Neural cell (in vitro differentiated cells): ENCODE results near the gene CEBPA. TPM values are rescaled to one million over a fixed set of nuclear protein-coding genes. Genes with fewer than 3 reads are reported as not detected.

Source experiments
- H2AFZ ChIP-seq: fragments of 200-600, 300-800 bp; sonication (generic), shearing (Covaris generic); 2 replicates; pipeline ENCODE4 v1.6.0; 2014; ENCODE audit warnings: low read depth, mild to moderate bottlenecking, antibody characterized with exemption, low read length, moderate library complexity
- H3F3A ChIP-seq: fragments of 200-600 bp; shearing (Covaris generic); 2 replicates; pipeline ENCODE4 v1.6.1; 2016; ENCODE audit warnings: mild to moderate bottlenecking, moderate library complexity, mixed read lengths, antibody characterized with exemption, low read length; ENCODE audit not compliant: insufficient read depth, poor library complexity, severe bottlenecking
- H3K27ac ChIP-seq: fragments of 200-600, 300-800 bp; sonication (generic), shearing (Covaris generic); 2 replicates; pipeline ENCODE4 v1.5.1; 2014; ENCODE audit warnings: mild to moderate bottlenecking, low read length, moderate library complexity
- H3K27me3 ChIP-seq: fragments of 300-800, 200-600 bp; sonication (generic), shearing (Covaris generic); 2 replicates; pipeline ENCODE4 v1.6.0; 2014; ENCODE audit warnings: mild to moderate bottlenecking, low read depth, low read length, moderate library complexity; ENCODE audit not compliant: insufficient read depth
- H3K36me3 ChIP-seq: fragments of 300-800, 200-600 bp; sonication (generic), shearing (Covaris generic); 2 replicates; pipeline ENCODE4 v1.5.1; 2014; ENCODE audit warnings: mild to moderate bottlenecking, antibody characterized with exemption, low read length, moderate library complexity; ENCODE audit not compliant: insufficient read depth
- H3K4me2 ChIP-seq: fragments of 300-800, 200-600 bp; sonication (generic), shearing (Covaris generic); 2 replicates; pipeline ENCODE4 v1.6.0; 2014; ENCODE audit warnings: mild to moderate bottlenecking, low read length
- H3K4me3 ChIP-seq: fragments of 300-800, 200-600 bp; sonication (generic), shearing (Covaris generic); 2 replicates; pipeline ENCODE4 v1.5.1; 2014; ENCODE audit warnings: mild to moderate bottlenecking, low read length, moderate library complexity
- H3K79me2 ChIP-seq: fragments of 200-600 bp; shearing (Covaris generic); replicated peaks from 2 replicates; pipeline ENCODE4 v1.6.0; 2014; ENCODE audit warnings: mild to moderate bottlenecking, low read length, moderate library complexity; ENCODE audit not compliant: insufficient read depth
- H3K9ac ChIP-seq: fragments of 300-800, 200-600 bp; sonication (generic), shearing (Covaris generic); 2 replicates; pipeline ENCODE4 v1.6.1; 2016; ENCODE audit warnings: mild to moderate bottlenecking, low read length, mixed read lengths
- H3K9me2 ChIP-seq: fragments of 200-600 bp; shearing (Covaris generic); 2 replicates; pipeline ENCODE4 v1.6.1; 2016; ENCODE audit warnings: mild to moderate bottlenecking, low read length, mixed read lengths; ENCODE audit not compliant: insufficient read depth
- H3K9me3 ChIP-seq: fragments of 200-600, 300-800 bp; sonication (generic), shearing (Covaris generic); 2 replicates; pipeline ENCODE4 v1.6.1; 2016; ENCODE audit warnings: mild to moderate bottlenecking, mixed run types, low read length, moderate library complexity, mixed read lengths
- H4K20me1 ChIP-seq: fragments of 200-600 bp; shearing (Covaris generic); 2 replicates; pipeline ENCODE4 v1.6.1; 2016; ENCODE audit warnings: mild to moderate bottlenecking, mixed run types; ENCODE audit not compliant: insufficient read depth
- EP300 ChIP-seq: fragments of 450-650 bp; conservative IDR thresholded peaks from 2 replicates; pipeline ENCODE4 v1.6.1; 2014; ENCODE audit warnings: antibody characterized with exemption, mild to moderate bottlenecking, moderate library complexity; ENCODE audit not compliant: poor library complexity, severe bottlenecking
- EZH2 ChIP-seq: fragments of 200-600, 300-800 bp; shearing (Covaris generic), sonication (generic); IDR thresholded peaks from 2 replicates; pipeline ENCODE4 v1.6.1; 2014; ENCODE audit warnings: antibody characterized with exemption, low read length, borderline replicate concordance, mild to moderate bottlenecking; ENCODE audit not compliant: insufficient read depth, poor library complexity, severe bottlenecking
- MXI1 ChIP-seq: fragments of 450-650 bp; conservative IDR thresholded peaks from 2 replicates; pipeline ENCODE4 v1.6.1; 2014; ENCODE audit warnings: antibody characterized with exemption, mild to moderate bottlenecking; ENCODE audit not compliant: poor library complexity, severe bottlenecking
- POLR2AphosphoS5 ChIP-seq: IDR thresholded peaks from 2 replicates; pipeline ENCODE4 v1.6.1; 2012
- RAD21 ChIP-seq: fragments of 450-650 bp; conservative IDR thresholded peaks from 2 replicates; pipeline ENCODE4 v1.6.1; 2014; ENCODE audit warnings: antibody characterized with exemption, mild to moderate bottlenecking, moderate library complexity
- SMC3 ChIP-seq: fragments of 450-650 bp; conservative IDR thresholded peaks from 2 replicates; pipeline ENCODE4 v1.6.1; 2014; ENCODE audit warnings: antibody characterized with exemption, mild to moderate bottlenecking, moderate library complexity; ENCODE audit not compliant: poor library complexity
- TAF1 ChIP-seq: IDR thresholded peaks from 2 replicates; pipeline ENCODE4 v1.6.1; 2012; ENCODE audit warnings: low read depth
- polyA plus RNA-seq: library from polyadenylated mRNA; depleted of rRNA; stranded (reverse); fragments of >200 nt; gene quantifications from 2 replicates; pipeline ENCODE4 v1.2.3, GENCODE V29; 2014
- TF ChIP-seq, protein P1 (sequence below): fragments of 450-650 bp; IDR thresholded peaks from 2 replicates; pipeline ENCODE4 v1.5.1; 2014; ENCODE audit warnings: antibody characterized with exemption, mild to moderate bottlenecking, moderate library complexity; ENCODE audit not compliant: poor library complexity, severe bottlenecking
- TF ChIP-seq, protein P2 (sequence below): IDR thresholded peaks from 2 replicates; pipeline ENCODE4 v1.6.1; 2012; ENCODE audit warnings: borderline replicate concordance

Gene CEBPA
- polyA plus RNA-seq, 1 donor from 2014 or later = 2.6 TPM

DNA sequence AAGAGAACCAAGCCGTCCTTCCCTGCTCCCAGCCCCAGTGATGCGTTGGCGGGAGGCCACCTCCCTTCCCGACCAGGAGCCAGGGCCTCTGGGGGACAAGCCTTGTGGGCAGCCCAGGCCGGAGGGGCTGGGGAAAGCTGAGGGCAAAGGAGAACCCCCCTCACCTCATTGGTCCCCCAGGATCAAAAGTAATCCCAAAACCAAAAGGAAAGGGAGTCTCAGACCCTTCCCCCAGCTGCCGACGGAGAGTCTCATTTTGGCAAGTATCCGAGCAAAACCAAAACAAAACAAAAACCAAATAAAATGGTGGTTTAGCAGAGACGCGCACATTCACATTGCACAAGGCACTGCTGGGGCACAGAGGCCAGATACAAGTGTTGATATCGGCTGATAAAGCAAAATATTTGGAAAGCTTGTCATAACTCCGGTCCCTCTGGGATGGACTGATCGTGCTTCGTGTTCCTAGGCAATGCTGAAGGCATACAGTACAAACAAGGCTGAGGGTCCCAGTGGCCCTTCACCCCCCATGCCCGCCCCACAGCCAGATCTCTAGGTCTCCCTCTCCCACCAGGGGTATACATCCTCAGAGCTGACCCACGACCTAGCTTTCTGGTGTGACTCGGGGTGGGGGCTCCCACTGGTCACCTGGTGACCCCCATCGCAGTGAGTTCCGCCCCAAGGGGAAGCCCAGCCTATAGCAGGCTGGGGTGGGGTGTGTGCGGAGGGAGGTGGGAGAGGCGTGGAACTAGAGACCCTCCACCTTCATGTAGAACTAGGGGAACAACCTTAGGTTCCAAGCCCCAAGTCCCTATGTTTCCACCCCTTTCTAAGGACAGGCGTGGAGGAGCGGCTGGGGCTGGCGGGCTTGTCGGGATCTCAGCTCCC is 2.1 kb downstream of the CEBPA start:
- Histone ChIP-seq H3K4me2 (no peak overlapping the region), H3K9me2 (no peaks in the 10 kb centered on the region), H3K9ac (no peak overlapping the region), H4K20me1 (no peaks in the 10 kb centered on the region), H2AFZ (no peak overlapping the region), H3K27ac (no peak overlapping the region), H3F3A (no peaks in the 10 kb centered on the region), H3K36me3 (no peaks in the 10 kb centered on the region), H3K27me3 (peaks cover 45% of the 10 kb centered on the region), H3K4me3 (peak overlapping the region; percentile 68), H3K9me3 (no peaks in the 10 kb centered on the region), H3K79me2 (no peaks in the 10 kb centered on the region)
- TF ChIP-seq RAD21 (no peak), EZH2 (no peak), EP300 (no peak), POLR2AphosphoS5 (no peak), MXI1 (no peak), SMC3 (no peak), TAF1 (no peak)
- TF ChIP-seq, protein P1, sequence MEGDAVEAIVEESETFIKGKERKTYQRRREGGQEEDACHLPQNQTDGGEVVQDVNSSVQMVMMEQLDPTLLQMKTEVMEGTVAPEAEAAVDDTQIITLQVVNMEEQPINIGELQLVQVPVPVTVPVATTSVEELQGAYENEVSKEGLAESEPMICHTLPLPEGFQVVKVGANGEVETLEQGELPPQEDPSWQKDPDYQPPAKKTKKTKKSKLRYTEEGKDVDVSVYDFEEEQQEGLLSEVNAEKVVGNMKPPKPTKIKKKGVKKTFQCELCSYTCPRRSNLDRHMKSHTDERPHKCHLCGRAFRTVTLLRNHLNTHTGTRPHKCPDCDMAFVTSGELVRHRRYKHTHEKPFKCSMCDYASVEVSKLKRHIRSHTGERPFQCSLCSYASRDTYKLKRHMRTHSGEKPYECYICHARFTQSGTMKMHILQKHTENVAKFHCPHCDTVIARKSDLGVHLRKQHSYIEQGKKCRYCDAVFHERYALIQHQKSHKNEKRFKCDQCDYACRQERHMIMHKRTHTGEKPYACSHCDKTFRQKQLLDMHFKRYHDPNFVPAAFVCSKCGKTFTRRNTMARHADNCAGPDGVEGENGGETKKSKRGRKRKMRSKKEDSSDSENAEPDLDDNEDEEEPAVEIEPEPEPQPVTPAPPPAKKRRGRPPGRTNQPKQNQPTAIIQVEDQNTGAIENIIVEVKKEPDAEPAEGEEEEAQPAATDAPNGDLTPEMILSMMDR = no peak
- TF ChIP-seq, protein P2, sequence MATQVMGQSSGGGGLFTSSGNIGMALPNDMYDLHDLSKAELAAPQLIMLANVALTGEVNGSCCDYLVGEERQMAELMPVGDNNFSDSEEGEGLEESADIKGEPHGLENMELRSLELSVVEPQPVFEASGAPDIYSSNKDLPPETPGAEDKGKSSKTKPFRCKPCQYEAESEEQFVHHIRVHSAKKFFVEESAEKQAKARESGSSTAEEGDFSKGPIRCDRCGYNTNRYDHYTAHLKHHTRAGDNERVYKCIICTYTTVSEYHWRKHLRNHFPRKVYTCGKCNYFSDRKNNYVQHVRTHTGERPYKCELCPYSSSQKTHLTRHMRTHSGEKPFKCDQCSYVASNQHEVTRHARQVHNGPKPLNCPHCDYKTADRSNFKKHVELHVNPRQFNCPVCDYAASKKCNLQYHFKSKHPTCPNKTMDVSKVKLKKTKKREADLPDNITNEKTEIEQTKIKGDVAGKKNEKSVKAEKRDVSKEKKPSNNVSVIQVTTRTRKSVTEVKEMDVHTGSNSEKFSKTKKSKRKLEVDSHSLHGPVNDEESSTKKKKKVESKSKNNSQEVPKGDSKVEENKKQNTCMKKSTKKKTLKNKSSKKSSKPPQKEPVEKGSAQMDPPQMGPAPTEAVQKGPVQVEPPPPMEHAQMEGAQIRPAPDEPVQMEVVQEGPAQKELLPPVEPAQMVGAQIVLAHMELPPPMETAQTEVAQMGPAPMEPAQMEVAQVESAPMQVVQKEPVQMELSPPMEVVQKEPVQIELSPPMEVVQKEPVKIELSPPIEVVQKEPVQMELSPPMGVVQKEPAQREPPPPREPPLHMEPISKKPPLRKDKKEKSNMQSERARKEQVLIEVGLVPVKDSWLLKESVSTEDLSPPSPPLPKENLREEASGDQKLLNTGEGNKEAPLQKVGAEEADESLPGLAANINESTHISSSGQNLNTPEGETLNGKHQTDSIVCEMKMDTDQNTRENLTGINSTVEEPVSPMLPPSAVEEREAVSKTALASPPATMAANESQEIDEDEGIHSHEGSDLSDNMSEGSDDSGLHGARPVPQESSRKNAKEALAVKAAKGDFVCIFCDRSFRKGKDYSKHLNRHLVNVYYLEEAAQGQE = no peak

DNA sequence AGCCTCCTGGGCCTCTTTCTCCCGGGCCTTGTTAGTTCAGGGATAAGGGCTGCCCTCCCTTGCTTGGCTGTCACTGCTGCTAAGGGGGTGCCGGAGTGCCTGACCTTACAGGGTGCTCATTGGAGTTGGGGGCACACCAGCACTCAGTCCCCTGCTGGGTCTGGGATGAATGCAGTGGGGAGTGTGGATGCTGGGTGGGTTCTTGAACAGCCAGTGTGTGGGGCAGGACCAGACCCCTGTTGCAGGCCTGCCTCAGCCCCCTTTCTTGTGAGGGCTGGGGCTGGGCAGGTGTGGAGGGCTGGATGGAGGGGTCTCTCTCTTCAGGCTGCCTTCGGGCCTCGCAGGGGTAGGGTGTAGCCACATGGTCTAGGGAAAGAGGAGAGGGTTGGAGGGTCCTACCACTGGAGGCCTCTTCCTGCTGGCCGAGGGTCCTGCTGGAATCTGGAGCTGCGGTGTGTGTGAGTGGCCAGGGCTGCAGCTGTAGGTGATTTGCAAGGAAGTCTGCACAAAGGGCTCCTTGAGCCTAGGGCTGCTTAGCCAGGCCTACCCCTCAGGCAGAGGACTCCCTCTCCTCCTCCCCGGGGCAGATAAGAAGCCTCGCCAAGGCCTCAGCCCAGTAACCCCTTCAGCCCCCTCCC is 3.2 kb downstream of the CEBPA start:
- Histone ChIP-seq H3K9ac (no peak overlapping the region), H2AFZ (no peak overlapping the region), H3K36me3 (no peaks in the 10 kb centered on the region), H3K27ac (no peak overlapping the region), H4K20me1 (no peaks in the 10 kb centered on the region), H3K4me3 (no peak overlapping the region), H3F3A (no peaks in the 10 kb centered on the region), H3K9me3 (no peaks in the 10 kb centered on the region), H3K27me3 (peaks cover 40% of the 10 kb centered on the region), H3K79me2 (no peaks in the 10 kb centered on the region), H3K4me2 (no peak overlapping the region), H3K9me2 (no peaks in the 10 kb centered on the region)
- TF ChIP-seq MXI1 (no peak), POLR2AphosphoS5 (no peak), RAD21 (no peak), EP300 (no peak), EZH2 (no peak)
